Testis (tissue), 2 donors: Measurements from ENCODE around the gene SETD5.

Experiments
- POLR2A ChIP-seq: fragments of 450-650 bp; IDR thresholded peaks from one replicate; pipeline ENCODE4 v1.6.1; 2017; ENCODE audit warnings: antibody characterized with exemption, mild to moderate bottlenecking, moderate library complexity
- TF ChIP-seq, protein P1 (sequence below), 3 experiments: fragments of 450-650 bp in 2 of 3; fragments of 200-600 bp in 1 of 3; sonication (generic) in 1 of 3; IDR thresholded peaks; one replicate each; pipeline ENCODE4 v1.5.1; 2016 to 2019; ENCODE audit warnings: antibody characterized with exemption in 3 of 3, mild to moderate bottlenecking in 2 of 3, moderate library complexity in 1 of 3

DNA sequence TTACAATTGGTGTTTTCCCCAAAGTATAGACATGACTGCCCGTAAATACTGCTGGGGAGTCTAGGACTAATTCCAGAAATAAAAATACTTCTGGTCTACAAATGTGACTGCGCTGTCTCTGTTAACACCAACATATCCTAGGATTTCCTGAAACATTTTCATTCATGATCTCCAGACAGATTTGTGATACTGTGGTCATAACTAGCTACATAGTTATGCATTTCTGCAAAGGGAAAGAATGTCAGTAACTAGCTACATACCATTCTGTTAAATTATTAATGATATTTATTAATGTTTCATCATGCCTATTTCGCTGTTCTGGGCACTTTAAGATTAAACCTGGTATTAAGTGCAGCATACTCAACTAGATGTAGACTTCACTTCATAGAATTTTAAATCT, 33.3 kb downstream of the SETD5 start:
- TF ChIP-seq, protein P1, sequence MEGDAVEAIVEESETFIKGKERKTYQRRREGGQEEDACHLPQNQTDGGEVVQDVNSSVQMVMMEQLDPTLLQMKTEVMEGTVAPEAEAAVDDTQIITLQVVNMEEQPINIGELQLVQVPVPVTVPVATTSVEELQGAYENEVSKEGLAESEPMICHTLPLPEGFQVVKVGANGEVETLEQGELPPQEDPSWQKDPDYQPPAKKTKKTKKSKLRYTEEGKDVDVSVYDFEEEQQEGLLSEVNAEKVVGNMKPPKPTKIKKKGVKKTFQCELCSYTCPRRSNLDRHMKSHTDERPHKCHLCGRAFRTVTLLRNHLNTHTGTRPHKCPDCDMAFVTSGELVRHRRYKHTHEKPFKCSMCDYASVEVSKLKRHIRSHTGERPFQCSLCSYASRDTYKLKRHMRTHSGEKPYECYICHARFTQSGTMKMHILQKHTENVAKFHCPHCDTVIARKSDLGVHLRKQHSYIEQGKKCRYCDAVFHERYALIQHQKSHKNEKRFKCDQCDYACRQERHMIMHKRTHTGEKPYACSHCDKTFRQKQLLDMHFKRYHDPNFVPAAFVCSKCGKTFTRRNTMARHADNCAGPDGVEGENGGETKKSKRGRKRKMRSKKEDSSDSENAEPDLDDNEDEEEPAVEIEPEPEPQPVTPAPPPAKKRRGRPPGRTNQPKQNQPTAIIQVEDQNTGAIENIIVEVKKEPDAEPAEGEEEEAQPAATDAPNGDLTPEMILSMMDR (IDR thresholded peaks at IDR 0.05) = no peak
- TF ChIP-seq POLR2A = no peak
